HCEC 1CT (cell line): ENCODE measurements around the gene DNM2.
"Not testable (repeated sequence)": the region's sequence is repeated elsewhere in the genome, so short reads cannot be mapped to it uniquely, and the experiment has no call there.

ENCODE experiments used
- DNase-seq: peaks from one replicate; pipeline ENCODE4 v3.0.0-alpha.2; 2017

DNM2 gene

GRCh38 chr19:10846500-10847202, 128.8 kb downstream of the DNM2 start:
- DNase-seq: no peak

- DNase-seq: no peak
Observed at GRCh38 chr19:10848230-10848856, 130.5 kb downstream of the DNM2 start, which contains the start of gene C19orf38. C19orf38 (plus strand) TSS chr19:10848415; CDS start chr19:10848509, 94 bp downstream.

- no peak for DNase-seq
Observed at GRCh38 chr19:10850631-10851030, 132.8 kb downstream of the DNM2 start.

- DNase-seq: peak; percentile 82
Observed at GRCh38 chr19:10852098-10852800, 134.4 kb downstream of the DNM2 start.

GRCh38 chr19:10852941-10853340, 135.1 kb downstream of the DNM2 start:
- DNase-seq: no peak

- DNase-seq: no peak
Observed at GRCh38 chr19:10854350-10855089, 136.6 kb downstream of the DNM2 start.

GRCh38 chr19:10855879-10856522, 138.1 kb downstream of the DNM2 start:
- DNase-seq: no peak

- DNase-seq: not testable (repeated sequence)
Observed at GRCh38 chr19:10856899-10857298, 139.0 kb downstream of the DNM2 start.

- DNase-seq: peak; percentile 29
Observed at GRCh38 chr19:10858204-10858828, 140.4 kb downstream of the DNM2 start.

GRCh38 chr19:10861103-10861651, 143.3 kb downstream of the DNM2 start:
- peak; percentile 31 for DNase-seq

GRCh38 chr19:10862561-10863106, 144.8 kb downstream of the DNM2 start:
- no peak for DNase-seq

GRCh38 chr19:10863107-10863717, 145.3 kb downstream of the DNM2 start:
- no peak for DNase-seq

- DNase-seq: peak; percentile 71
Observed at GRCh38 chr19:10864538-10864899, 146.6 kb downstream of the DNM2 start.

GRCh38 chr19:10866495-10866894, 148.6 kb downstream of the DNM2 start:
- no peak for DNase-seq

- DNase-seq: no peak
Observed at GRCh38 chr19:10868872-10869547, 151.1 kb downstream of the DNM2 start.

- not testable (repeated sequence) for DNase-seq
Observed at GRCh38 chr19:10869872-10870311, 152.0 kb downstream of the DNM2 start.

GRCh38 chr19:10870501-10870954, 152.6 kb downstream of the DNM2 start:
- no peak for DNase-seq

- DNase-seq: peak; percentile 97
Observed at GRCh38 chr19:10870955-10871603, 153.2 kb downstream of the DNM2 start, which contains the start of gene CARM1. CARM1 (plus strand) TSS chr19:10871553; CDS start chr19:10871703, 150 bp downstream.

- DNase-seq: no peak
Observed at GRCh38 chr19:10871711-10872545, 154.0 kb downstream of the DNM2 start.
